Measurements from ENCODE around the gene GNG12. TPM values are rescaled to one million over a fixed set of nuclear protein-coding genes. Genes with fewer than 3 reads are reported as not detected.

Gene GNG12
- total and polyA plus RNA-seq, 9 of the 15 experiments (the other 6 are each of a cell fraction or from before 2014, with no cell fraction given) = 2.6 to 6.0 (median 4.1) TPM

DNA sequence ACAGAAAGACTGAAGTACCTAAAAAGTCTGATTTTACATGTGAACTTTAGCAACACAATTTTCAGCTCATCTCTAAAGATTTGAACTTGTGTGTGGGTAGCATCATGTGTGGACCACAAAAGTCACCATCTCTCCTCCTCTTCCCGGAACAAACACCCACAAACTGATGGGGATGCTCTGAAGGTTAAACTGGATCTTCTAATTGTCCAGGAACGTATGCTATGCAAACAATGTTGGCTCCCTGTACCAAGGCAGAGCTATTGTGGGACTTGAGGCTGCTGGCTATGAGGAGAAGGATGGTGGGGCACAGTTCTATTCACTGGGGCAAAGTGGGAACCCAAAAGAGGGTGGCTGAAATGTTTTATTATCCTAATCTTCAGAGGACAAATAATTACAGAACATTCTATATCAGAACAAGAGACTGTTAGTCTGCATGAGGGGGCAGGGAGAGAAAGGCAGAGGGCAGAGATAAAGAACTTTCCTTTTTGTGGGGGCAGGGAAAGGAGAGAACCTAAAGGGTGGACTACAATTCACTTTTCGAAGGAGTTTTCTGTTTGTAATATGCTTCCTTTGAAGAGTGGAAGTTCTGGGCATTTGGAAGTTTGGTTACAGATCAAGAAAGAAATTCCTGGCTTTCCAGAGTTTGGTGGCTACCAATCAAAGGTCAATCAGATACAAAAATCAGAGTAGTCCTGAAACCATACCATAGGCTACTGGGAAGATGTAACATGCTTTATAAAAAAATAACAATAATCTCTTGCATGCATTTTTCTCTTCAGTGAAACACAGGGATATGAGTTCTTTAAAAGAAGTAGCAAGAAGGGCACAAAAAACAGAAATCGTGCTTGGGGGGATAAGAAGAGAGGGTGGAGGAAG is 85.4 kb downstream of the GNG12 start (continued):
- TF ChIP-seq, protein P1, sequence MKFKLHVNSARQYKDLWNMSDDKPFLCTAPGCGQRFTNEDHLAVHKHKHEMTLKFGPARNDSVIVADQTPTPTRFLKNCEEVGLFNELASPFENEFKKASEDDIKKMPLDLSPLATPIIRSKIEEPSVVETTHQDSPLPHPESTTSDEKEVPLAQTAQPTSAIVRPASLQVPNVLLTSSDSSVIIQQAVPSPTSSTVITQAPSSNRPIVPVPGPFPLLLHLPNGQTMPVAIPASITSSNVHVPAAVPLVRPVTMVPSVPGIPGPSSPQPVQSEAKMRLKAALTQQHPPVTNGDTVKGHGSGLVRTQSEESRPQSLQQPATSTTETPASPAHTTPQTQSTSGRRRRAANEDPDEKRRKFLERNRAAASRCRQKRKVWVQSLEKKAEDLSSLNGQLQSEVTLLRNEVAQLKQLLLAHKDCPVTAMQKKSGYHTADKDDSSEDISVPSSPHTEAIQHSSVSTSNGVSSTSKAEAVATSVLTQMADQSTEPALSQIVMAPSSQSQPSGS (CRISPR knock-in tag; IDR thresholded peaks at IDR 0.05) = no peak

DNA sequence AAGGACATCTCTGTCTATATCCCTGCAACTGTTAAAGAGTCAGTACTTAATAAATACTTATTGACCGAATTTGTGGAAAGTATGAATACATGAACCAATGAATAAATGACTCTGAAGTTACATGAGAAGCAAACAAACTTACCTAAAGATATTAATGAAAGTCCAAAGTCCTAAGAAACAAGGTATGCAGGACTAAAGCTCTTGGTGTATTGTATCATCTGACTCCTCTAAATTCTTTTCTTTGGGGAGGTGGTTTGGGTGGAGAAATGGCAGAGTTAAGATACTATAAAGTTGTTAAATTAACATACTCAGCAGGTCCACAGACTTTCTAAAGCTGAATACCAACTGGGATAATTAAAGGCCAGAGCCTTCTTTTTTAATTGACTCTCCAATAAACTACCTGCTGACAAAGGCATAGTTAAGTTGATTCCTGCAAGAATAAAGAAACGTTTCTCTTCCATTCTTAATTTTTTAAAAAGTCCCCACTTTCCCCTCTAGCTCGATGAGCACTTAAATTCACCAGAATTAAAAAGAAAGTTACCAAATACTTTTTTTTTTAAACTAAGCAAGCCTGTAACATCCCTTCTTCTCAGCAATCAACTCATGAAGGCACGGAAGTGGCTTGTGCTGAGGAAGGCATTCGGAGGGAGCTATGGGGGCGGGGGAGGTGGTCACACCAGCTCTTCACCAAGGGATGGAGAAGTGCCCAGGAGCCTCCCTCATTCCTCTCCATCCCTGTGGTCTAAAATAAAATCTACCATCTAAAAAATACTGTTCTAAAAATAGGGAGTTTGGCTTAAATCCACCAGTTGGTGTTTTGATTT is 87.2 kb downstream of the GNG12 start:
- WGBS (ENCODE audit: insufficient coverage, low coverage, missing lambda C conversion rate) = 40% methylated on average over 6 of the region's 6 CpGs
- Histone ChIP-seq H3K27ac (ENCODE audit: extremely low read depth, low read depth, low read length) (no peak overlapping the region), H3K4me2 (ENCODE audit: insufficient read depth, low read length) (no peak overlapping the region), H3K79me2 (ENCODE audit: control insufficient read depth, insufficient read depth, low read length) (no peaks in the 10 kb centered on the region), H3K9me3 (replicated peaks; ENCODE audit: control insufficient read depth, insufficient read depth, low read depth, low read length) (no peaks in the 10 kb centered on the region), H2AFZ (ENCODE audit: low read depth, low read length) (no peak overlapping the region), H3K27me3 (ENCODE audit: control insufficient read depth in 2 of 2, insufficient read depth in 2 of 2, low read length in 2 of 2) (no peaks in the 10 kb centered on the region), H3K9me1 (ENCODE audit: control insufficient read depth, insufficient read depth, low read length) (no peaks in the 10 kb centered on the region), H3K9ac (ENCODE audit: insufficient read depth in 1 of 2, low read depth in 2 of 2, low read length in 2 of 2) (no peak overlapping the region), H3K4me1 (replicated peaks in 1 of 2; ENCODE audit: control insufficient read depth in 2 of 2, insufficient read depth in 2 of 2, low read length in 2 of 2) (peaks cover 7 to 37% of the 10 kb centered on the region in 2 experiments), H3K4me3 (no peak overlapping the region), H3K36me3 (ENCODE audit: control insufficient read depth, insufficient read depth, low read length) (no peaks in the 10 kb centered on the region), H4K20me1 (replicated peaks; ENCODE audit: control insufficient read depth, insufficient read depth, low read length) (no peaks in the 10 kb centered on the region)
- ATAC-seq = no peak
- no peak for DNase-seq (ENCODE audit: extremely low read depth in 1 of 4, low spot score in 3 of 4)
- in situ Hi-C loops (cut with MboI) = no loop called here
- intact Hi-C loops (cut with micrococcal nuclease) = no loop called here
- FAIRE-seq = no peak
- ChIA-PET CTCF (ENCODE audit: low intra/inter-chr PET ratio) (no interaction called here), POLR2A (interaction anchor here (0.6 to 1.7 kb wide), 4 partner anchors 12 to 192 kb away, joined by 3 to 4 read pairs (median 4); no protein-coding TSS in a partner anchor)
- no TSS peak for BruUV-seq (replicated peaks)
- TF ChIP-seq SP1 (CRISPR knock-in tag; IDR thresholded peaks at IDR 0.05) (no peak), ZNF408 (CRISPR knock-in tag; IDR thresholded peaks at IDR 0.05; ENCODE audit: low read depth) (no peak), E2F4 (CRISPR knock-in tag; IDR thresholded peaks at IDR 0.05; ENCODE audit: low read depth) (no peak), POU5F1 (IDR thresholded peaks at IDR 0.05; ENCODE audit: borderline replicate concordance, low read depth, low read length, partially characterized antibody) (no peak), NFXL1 (CRISPR knock-in tag; IDR thresholded peaks at IDR 0.05) (no peak), HOXB6 (CRISPR knock-in tag; IDR thresholded peaks at IDR 0.05; ENCODE audit: borderline replicate concordance) (no peak)
- TF ChIP-seq, protein P2, sequence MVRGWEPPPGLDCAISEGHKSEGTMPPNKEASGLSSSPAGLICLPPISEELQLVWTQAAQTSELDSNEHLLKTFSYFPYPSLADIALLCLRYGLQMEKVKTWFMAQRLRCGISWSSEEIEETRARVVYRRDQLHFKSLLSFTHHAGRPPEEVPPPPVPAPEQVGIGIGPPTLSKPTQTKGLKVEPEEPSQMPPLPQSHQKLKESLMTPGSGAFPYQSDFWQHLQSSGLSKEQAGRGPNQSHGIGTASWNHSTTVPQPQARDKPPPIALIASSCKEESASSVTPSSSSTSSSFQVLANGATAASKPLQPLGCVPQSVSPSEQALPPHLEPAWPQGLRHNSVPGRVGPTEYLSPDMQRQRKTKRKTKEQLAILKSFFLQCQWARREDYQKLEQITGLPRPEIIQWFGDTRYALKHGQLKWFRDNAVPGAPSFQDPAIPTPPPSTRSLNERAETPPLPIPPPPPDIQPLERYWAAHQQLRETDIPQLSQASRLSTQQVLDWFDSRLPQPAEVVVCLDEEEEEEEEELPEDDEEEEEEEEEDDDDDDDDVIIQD (CRISPR knock-in tag; IDR thresholded peaks at IDR 0.05) = no peak

Measured in K562 (cell line).